GM18499 (cell line): ENCODE results near the gene BDH1.

Experiments used
- ATAC-seq: cut with Tn5 transposase; IDR thresholded peaks from one replicate; pipeline ENCODE4 v1.9.1; 2021; ENCODE audit warnings: moderate number of reproducible peaks; ENCODE audit not compliant: insufficient read depth, unreplicated experiment

Gene BDH1

GRCh38 chr3:197552198-197552597, 3.6 kb downstream of the BDH1 start:
- no peak for ATAC-seq

GRCh38 chr3:197550489-197550888, 5.3 kb downstream of the BDH1 start:
- no peak for ATAC-seq

- no peak for ATAC-seq
Observed at GRCh38 chr3:197549261-197549885, 6.4 kb downstream of the BDH1 start.

- no peak for ATAC-seq
Observed at GRCh38 chr3:197547306-197548011, 8.3 kb downstream of the BDH1 start.

GRCh38 chr3:197546307-197547085, 9.3 kb downstream of the BDH1 start:
- no peak for ATAC-seq

- no peak for ATAC-seq
Observed at GRCh38 chr3:197545571-197545970, 10.2 kb downstream of the BDH1 start.

GRCh38 chr3:197545101-197545500, 10.7 kb downstream of the BDH1 start:
- no peak for ATAC-seq

- ATAC-seq: no peak
Observed at GRCh38 chr3:197542741-197543454, 12.9 kb downstream of the BDH1 start.

- no peak for ATAC-seq
Observed at GRCh38 chr3:197541756-197542539, 13.8 kb downstream of the BDH1 start.

- ATAC-seq: no peak
Observed at GRCh38 chr3:197540961-197541377, 14.8 kb downstream of the BDH1 start.

- ATAC-seq: no peak
Observed at GRCh38 chr3:197539651-197540051, 16.1 kb downstream of the BDH1 start.

- ATAC-seq: no peak
Observed at GRCh38 chr3:197533927-197534725, 21.6 kb downstream of the BDH1 start.

GRCh38 chr3:197533396-197533795, 22.4 kb downstream of the BDH1 start:
- no peak for ATAC-seq

- no peak for ATAC-seq
Observed at GRCh38 chr3:197532388-197532787, 23.4 kb downstream of the BDH1 start.

GRCh38 chr3:197528190-197528589, 27.6 kb downstream of the BDH1 start:
- no peak for ATAC-seq

GRCh38 chr3:197527569-197527968, 28.2 kb downstream of the BDH1 start:
- ATAC-seq: no peak

- ATAC-seq: no peak
Observed at GRCh38 chr3:197525706-197526105, 30.1 kb downstream of the BDH1 start.

- ATAC-seq: no peak
Observed at GRCh38 chr3:197524128-197524527, 31.6 kb downstream of the BDH1 start.

GRCh38 chr3:197523526-197523925, 32.2 kb downstream of the BDH1 start:
- ATAC-seq: no peak
